GM21367 (cell line): Measurements from ENCODE around the gene TBX5.

Source experiments
- ATAC-seq: cut with Tn5 transposase; IDR thresholded peaks from one replicate; pipeline ENCODE4 v1.9.1; 2021; ENCODE audit not compliant: unreplicated experiment

TBX5 gene

DNA sequence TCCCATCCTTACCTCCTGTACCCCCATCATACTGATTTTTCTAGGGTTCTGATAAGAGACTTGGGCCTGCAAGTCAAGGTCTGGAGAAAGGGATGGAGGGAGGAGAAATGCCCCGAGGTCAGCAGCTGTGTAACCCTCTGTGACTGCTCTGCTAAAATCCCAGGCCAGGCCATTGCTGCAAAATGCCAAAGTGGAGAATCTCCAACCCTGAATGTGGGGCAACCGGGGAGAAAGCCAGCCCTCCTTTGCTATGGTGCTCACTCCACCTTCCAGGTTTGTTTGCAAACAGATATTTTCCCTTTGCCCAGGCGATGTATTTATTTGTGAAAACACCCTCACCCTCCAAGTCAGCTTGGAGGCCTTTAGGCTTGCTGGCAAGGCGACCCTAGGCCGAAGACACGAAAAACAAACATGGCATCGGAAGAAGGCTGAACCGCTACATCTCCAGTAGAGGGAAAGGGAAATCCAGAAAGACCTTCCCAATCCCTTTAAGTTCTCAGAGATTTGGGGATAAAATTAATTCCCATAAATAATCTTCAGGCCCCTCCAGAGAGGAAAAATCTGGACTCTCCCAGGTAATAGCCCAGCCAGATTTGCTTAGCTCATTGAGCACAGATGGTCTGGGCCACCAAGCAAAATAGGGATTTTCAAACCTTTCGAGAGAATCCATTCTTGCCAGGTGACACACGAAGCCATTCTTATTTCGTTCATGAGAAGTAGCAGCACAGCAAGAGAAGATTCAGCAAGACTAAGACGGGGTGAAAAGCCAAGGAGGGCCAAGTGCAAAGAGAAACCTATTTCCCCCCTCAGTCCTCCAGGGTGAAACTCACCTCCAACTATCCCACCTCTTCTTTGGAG, 1.3 kb upstream of the TBX5 start:
- no peak for ATAC-seq

DNA sequence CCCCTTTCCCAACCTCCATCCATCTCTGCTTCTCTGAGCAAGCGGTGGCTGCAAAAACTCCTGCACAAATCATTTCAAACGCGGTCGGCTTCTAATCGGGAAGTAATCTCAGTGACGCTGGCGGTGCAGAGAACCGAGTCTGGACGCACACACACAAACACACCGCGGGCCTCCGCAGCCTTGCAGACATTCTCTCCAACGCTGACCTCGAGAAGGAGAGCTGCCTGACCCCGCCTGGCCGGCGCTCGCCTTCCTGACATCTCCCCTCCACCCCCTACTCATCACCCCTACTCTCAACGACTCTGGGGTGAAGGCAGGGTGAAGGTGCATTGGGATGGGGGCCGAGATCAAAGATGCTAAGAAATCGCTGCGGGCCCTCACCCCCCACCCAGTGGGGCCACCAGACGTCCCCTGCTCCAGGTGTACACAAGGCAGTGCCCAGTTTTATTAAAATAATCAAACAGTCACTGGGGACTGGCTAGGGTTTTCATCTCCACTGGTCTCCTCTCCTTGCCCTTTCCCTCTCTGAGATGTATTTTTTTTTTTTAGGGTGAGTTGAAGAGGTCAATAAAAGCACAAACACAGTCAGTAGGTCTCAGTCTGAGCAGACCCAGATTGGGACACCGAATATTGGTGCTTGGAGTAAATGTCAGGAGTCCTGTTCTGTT, 506 bp upstream of the TBX5 start:
- no peak for ATAC-seq

DNA sequence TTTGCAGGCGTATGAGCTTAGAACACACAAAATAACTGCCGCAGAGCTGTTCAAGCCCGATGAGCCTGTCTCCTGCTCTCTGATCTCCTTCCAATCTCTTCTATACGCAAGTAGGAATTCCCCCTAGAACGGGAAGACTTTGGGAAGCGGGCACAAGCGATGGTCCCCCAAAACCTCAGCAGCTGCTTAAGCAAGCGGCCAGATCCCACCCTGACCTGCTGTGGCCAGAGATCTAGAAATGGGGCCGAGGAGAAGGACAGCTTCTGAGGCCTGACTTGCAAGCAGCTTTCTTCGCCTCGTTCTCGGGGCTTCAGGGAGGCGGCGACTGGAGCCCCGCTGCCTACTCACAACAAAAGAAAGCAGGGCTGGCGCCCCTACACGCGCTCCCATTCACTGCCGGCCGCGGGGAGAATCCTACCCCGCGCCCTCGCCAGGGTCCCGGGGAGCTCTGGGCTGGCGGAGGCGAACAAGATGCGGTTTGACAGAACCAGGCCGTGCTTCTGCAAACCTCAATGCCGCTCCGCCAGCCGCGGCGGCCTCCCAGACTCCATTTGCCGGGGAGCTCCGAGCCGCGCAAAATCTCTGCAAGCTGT, 922 bp downstream of the TBX5 start:
- no peak for ATAC-seq

DNA sequence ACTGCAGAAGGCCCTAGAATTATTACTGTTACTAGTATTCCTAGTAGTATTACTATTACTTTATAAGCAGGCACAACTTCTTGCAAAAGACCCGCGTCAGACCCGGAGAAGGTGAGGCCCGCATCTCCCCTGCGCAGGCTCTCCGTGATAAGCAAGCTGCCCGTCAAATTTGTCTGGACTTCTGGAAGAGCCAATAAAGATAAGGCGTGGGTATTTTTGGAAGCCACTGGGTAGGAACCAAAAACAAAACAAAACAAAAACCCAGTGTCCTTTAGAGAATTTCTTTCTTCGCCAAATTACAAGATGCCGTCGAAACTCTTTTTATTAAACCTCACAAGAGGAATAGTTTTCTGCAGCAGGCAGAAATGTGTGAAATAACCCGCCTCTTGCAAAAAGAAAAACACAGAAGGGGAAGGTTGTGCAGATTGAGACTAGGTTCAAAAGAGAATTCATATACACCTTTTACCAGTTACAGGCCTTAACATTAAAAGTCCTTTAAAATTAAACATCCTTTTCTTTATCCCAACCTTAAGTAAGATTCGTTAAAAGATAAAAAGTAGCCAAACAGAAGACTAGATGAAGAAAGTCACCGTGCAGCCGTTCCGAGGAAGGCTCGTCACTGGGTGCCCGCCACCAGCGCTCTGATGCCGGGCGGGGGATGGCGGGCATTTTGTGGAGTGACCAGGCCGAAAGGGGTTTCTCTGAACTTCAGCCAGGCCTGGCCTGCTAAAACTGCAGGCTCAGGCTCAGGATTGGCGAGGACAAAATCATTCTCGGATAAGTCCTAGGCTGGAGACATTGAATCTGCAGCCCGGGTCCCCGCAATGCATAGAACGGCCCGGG, 1.6 kb downstream of the TBX5 start:
- ATAC-seq = no peak

DNA sequence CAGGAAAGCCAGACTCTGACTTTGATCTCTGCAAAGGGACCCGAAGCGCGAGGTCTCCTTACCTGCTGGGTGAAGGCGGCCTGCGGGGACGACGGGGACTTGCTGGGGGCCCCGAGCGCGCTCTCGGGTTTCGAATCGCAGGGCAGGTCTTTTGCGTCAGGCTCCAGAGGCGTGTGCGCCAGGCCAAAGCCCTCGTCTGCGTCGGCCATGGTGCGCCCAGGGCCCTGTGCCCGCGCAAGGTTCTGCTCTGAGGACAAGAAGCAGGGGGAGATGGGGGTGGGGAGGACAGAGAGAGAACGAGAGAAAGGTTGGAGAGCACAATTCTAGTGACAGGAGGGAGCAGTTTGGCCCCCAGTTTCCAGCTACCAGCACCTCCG, 2.3 kb downstream of the TBX5 start:
- ATAC-seq = no peak

DNA sequence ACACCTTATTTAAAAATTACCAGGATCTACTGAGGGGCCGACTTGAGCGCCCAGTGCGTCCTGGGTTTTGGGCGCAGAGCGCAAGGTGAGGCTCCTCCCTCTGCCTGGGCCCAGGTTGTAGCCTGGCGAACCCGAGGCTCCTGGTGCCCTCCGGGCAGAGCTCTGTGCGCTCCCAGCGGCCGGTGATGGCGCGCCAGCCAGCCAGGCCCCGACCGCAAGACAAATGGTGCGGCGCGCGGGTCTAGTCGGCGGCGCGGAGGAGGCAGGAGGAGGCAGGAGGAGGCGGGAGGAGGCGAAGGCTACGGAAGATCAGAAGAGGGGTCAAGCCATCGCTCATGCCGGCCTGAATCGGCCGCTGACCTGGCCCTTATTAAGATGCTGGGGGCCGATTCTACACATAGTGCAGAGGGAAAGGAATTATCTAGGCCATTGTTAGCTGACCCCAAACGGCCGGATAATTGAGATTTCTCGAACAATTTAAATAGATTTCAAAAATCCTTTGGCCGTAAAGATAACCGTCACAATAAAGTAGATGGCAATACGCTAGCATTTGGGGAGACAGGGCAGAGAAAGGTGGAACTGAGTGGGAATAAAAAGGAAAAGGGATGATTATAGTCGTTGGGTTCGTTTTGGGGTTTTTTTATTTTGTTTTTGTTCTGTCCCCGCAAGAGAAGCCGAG, 2.8 kb downstream of the TBX5 start:
- no peak for ATAC-seq

DNA sequence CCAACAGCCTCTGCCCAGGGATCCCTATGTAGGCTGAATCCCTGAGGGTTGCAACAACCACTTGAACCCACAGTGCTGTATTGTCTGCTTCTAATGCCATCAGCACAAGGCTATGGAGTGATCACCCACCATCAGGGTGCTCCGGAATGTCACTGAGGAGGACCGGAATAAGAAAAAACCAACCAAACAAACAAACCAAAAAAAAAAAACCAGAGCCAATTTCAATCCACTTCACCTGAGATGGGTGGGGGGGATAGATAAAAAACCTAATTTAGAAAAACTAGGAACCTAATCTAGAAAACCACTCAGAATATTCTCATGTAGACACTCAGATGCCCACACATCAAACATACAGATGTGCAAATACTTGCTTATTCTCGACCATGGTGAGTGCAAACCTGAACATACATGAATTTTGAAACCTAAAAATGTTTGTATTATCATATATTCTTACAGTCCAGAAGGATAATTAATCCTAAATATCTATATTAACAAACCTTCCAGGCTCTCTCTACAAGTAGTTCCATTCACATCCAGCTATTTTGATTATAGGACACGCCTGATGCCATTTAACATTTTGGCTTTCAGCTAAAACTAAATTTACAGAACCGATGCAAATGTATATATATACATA, 3.7 kb downstream of the TBX5 start:
- no peak for ATAC-seq

DNA sequence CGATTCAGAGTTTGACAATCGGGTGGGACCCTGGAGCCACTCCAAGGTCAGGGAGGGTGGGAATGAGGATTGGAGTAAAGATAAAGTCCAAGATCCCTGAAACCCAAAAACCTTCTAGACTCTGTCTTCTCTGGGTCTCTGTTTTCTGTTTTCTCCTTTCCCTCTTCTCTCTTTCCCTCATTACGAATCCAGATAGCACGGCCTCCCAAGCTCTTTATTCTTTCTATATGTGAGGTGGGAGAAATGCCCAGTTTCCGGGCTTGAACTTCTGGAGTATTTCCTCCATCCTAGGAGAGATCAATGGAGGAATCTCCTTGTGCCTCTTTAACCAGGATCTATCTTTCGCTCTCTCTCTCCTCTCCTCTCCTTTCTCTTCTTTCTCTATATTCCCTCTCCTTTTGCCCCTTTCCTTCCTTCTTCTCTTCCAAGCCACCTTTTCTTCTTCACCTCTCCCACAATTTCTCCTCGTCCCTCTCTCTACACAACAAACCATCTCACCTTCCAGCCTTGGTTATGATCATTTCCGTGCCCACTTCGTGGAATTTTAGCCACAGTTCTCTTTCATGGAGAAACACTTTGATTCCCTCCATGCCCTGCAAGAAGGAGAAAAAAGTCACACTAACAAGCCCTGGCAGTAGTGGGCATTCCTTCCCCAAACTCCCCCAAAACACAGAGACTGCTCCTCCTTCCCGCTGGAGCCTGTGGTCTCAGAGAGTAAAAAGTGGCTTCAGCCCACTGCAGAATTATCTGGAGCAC, 4.4 kb downstream of the TBX5 start:
- ATAC-seq = no peak

DNA sequence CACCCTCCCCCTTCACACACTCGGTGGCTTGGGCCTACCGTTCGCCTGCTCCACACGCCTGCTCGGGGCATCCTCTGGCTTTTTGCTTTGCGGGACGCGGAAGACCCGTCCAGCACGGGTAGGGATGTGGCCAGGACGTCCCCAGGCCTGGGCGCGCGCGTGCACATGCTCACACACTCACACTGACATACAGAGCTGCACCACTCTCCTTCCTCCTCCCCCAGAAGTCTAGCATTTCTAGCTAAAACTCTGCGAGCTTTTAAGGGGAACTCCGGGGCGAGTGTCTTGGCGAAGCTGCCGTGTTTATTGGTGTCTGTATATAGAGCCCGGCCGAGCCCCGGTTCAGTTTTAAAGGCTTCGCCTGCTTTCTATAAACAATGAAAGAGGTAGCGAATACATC, 5.0 kb downstream of the TBX5 start:
- no peak for ATAC-seq

DNA sequence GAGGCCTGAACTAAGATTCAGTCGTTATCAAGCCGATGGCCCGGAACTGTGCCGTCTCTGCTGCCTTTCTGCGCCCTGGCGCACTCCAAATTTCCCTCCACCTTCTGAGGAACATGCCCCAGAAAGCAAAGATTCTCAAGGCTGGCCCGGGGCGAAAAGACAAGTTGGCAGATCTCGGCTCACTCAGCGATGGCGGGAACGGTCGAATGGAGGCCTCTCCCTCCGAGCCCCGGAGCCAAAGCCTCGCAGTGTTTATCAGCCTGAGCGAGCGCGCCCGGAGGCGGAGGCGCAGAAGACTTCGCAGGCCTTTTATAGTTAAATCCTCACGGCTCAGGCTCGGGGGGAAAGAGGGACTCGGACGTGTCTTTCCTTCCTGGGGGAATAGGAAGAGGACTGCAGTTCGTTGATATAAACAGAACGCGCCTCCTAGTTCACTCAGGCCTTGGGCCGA, 5.6 kb downstream of the TBX5 start:
- no peak for ATAC-seq

DNA sequence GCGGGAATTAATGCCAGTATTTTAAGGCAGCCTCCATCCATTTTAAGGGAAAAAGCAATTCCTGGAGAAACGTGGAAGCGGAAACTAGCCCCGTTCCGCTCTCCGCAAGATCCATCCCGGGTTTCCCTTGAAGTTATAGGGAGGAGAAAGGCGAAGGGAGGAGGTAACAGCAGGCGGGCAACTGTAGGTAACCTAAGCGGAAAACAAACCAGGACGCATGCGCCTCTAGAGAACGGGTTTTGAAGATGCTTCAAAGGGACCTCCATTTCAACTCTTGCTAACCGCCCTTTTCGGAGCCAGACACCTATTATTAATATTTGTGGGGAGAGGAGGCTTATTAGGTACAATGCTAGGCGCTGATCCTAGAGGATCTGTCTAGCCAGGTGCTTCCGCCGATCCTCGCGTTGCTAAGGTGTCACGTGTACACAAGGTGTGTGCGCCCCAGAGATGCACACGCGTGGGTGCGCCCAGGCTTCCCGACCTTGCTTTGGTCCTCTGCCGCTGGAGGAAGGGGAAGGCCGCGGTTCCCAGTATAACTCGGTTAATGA, 6.2 kb downstream of the TBX5 start:
- ATAC-seq = no peak

DNA sequence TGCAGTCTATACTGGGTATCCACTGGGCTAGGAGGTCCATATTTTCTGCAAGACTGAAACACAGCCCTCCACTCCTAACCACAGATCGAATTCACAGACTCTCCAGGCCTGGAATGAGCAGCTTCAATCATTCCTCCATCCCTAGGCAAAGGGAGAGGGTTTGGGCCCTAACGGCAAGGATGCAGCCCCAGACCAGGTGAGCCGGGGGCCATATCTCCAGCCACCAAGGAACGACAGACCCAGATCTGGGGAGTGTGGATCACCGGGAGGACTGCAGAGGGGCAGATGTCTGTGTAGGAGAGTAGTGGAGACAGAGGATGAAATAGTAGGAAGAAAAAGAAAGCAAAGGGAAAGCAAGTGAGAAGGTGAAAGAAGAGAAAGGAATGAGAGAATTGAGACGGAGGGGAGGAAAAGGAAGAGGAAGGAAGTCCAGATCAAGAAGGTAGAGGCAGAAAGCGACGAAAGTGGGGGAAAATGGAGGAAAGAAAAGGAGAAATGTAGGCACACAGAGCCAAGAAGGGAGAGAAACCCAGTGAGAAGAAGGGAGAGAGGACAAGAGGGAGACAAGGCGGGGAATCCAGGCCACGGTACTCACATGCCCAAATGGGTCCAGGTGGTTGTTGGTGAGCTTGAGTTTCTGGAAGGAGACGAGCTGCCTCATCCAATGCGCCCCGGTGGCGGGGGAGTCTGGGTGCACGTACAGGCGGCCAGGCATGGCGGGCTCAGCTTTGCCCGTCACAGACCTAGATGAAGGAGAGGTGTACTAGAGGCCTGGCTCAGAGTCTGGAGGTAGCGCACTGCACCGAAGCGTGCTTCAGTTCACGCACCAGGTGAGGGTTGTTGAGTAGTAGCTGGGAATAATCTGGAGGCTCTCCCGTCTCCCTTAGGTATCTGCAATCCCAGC, 7.7 kb downstream of the TBX5 start:
- ATAC-seq = no peak

DNA sequence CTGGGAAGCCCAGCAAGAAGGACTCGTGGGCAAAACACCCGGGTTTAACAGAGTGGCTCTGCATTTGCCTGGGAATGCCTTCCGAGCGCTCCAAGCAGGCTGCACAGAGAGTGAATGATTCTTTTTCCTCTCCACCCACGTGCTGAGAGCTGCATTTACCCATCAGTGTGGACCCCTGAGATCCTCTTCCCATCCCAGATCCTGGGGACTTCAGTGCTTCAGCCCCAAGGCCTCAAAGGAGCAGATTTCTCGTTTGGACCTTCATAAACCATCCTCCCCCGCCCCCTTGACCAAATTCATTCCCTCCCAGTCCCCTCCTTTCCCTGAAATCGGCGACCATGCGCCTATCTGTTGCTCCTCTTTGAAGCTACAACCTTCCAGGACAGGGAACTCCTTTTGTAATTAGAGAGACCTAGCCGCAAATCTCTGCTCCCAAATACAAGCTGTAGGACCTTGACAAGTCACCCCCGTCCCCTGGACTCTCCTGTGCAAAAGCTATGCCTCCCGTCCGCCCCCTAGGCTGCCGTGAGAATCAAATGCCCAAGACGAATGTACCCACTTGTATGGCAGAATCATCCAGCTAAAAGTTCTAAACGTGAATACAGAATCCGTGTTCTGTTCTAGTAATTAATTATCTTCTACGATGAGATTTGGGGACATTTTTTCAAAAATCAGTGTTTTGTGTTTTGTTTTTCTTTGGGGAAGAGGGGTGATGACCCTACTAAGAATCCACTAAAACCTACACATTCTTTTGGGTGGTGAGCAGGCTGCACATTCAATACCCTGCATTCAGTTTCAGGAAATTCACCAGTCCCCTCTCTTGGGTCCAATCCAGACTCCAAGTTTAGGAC, 8.8 kb downstream of the TBX5 start:
- ATAC-seq = no peak

DNA sequence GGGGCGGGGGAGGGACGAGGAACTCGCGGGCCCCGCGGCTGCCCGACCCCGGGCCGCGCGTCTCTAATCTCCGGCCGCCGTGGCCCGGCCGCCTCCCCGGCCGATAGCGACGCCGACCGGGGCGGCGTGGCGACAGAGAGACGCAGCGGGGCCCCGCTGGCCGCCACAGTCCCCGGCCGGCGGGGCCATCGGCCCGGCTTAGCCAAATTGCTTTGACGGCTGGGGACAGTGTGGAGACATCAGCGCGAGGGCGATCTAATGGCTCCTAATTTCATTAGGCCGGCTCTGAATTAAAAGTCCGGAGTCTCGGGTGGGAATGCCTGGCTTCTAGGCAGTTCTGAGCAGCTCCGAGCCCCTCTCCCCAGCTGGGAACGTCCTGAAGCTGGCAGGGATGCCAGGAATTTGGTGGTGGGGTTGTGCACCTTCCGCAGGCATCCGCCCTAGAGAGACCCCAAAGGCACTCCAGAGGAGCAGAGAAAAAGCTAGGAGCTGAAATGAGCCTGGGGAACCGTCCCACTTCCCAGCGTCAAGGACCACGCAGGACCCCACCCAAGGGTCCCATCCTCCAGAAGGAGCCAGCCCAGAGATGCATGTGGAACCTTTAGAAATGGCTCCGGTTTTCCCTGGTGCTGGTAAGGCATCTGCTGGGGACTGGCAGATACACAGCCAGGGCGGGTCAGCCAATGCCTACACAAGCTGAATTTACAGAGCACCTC, 9.6 kb downstream of the TBX5 start:
- no peak for ATAC-seq

DNA sequence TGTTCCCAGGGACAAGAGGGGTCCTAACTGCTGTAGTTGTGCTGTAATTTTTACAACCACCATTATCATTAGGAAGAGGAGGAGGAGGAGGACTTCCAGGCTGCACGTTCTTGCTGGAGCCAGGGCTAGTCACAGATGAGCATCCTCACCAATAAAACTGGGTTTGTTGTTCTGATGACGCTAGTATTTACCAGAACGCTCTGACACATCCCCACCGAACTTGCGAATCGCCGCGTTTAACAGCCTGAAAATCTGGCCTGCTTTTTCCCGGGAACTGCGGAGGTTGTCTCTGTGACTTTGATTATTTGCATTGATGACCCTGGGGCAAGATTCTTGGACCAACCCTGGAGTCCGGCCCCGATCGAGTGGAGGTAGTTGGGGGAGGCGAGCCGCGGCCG, 10.2 kb downstream of the TBX5 start:
- ATAC-seq = no peak

DNA sequence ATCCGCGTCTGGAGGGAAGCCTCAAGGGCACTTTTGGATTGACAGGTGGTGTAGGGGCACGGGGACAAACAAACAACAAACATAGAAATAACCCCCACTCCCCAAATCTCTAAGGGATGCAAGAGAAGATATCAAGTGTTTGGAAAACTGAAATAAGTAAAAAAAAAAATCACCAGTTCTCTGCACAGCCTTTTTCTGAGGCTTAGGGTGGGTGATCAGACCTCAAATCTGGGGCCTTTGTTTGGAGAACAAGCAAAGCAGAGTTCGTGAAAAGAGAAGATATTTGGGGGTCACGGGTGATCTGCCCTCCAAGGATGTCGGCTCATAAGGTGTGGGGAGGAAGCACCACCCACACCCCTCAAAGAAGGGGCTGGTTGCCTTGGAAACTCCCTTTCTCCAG, 10.7 kb downstream of the TBX5 start:
- no peak for ATAC-seq

DNA sequence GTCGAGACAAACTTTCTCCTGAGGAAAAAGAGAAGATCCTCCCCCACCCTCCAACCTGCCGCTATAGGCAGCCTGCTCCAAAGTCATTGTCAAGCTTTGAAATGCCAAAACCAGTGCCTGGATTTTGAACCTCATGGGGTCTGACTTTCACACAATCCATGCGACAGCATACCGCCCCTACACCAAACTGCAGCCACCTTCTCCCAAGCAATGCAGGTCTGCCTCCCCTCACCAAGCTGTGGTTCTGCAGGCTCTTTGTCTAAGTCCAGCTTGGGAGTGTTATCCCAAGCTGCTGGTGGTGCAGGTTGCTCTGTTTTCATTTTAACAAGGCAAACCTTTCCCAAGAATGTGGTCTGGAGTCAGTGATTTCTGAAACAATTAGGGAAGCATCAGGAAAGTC, 12.4 kb downstream of the TBX5 start:
- ATAC-seq = no peak
